H1 (cell line): ENCODE measurements around the gene SLMAP. TPM values are rescaled to one million over a fixed set of nuclear protein-coding genes. Genes with fewer than 3 reads are reported as not detected.

ENCODE experiments used
- CTCF ChIA-PET: fragments of 300-600 bp; sonication (Branson Sonifier 250); formaldehyde crosslinking; loops from one replicate; lab custom pipeline; 2021; ENCODE audit not compliant: partially characterized antibody; lab: Charles Lee
- POLR2A ChIA-PET: fragments of 300-600 bp; sonication (Branson Sonifier 250); formaldehyde crosslinking; loops from one replicate; lab custom pipeline; 2021; ENCODE audit warnings: inconsistent platforms; ENCODE audit not compliant: partially characterized antibody; lab: Charles Lee
- DNase-seq, 2 experiments: peaks; one replicate each; pipeline versions ENCODE4 v3.0.0 to v3.0.0-alpha.2; 2010 to 2022; ENCODE audit warnings: low spot score in 2 of 2, low read depth in 1 of 2, mixed read lengths in 1 of 2
- FAIRE-seq: peaks from 2 replicates; lab custom pipeline; 2011; peaks lifted over from hg19 to GRCh38; lab: Jason Lieb, UNC
- H2AFZ ChIP-seq: 2 replicates; pipeline ENCODE4 v1.8.1; 2012; ENCODE audit warnings: low read length, inconsistent platforms
- H2AK5ac ChIP-seq: 2 replicates; pipeline ENCODE4 v1.6.1; 2013; ENCODE audit warnings: low read depth, low read length
- H2BK120ac ChIP-seq: replicated peaks from 2 replicates; pipeline ENCODE3; 2013; ENCODE audit warnings: low read depth, low read length, inconsistent platforms
- H2BK12ac ChIP-seq: 2 replicates; pipeline ENCODE4 v1.6.1; 2013; ENCODE audit warnings: low read depth, low read length
- H2BK15ac ChIP-seq: 2 replicates; pipeline ENCODE4 v1.6.1; 2013; ENCODE audit warnings: low read length
- H2BK20ac ChIP-seq: 2 replicates; pipeline ENCODE4 v1.6.1; 2013; ENCODE audit warnings: low read length
- H2BK5ac ChIP-seq: 2 replicates; pipeline ENCODE4 v1.6.1; 2013; ENCODE audit warnings: low read depth, low read length
- H3K14ac ChIP-seq: 2 replicates; pipeline ENCODE4 v1.6.1; 2013; ENCODE audit warnings: inconsistent platforms; ENCODE audit not compliant: insufficient read length
- H3K18ac ChIP-seq: 2 replicates; pipeline ENCODE4 v1.6.1; 2013; ENCODE audit warnings: low read length; ENCODE audit errors: extremely low read depth
- H3K23ac ChIP-seq: 2 replicates; pipeline ENCODE4 v1.6.1; 2013; ENCODE audit warnings: inconsistent platforms; ENCODE audit not compliant: insufficient read length
- H3K23me2 ChIP-seq: 2 replicates; pipeline ENCODE4 v1.6.1; 2013; ENCODE audit warnings: low read depth, low read length
- H3K27ac ChIP-seq: 2 replicates; pipeline ENCODE4 v1.6.1; 2011; ENCODE audit warnings: low read depth, low read length, inconsistent platforms
- H3K27me3 ChIP-seq, 4 experiments: replicated peaks in 1 of 4; 1 replicate in 1 of 4; 2 replicates in 3 of 4; pipeline versions ENCODE4 v1.6.1 to v1.8.1; 2011 to 2013; ENCODE audit warnings: low read length in 3 of 4, mild to moderate bottlenecking in 3 of 4, inconsistent platforms in 2 of 4, mixed read lengths in 2 of 4, moderate library complexity in 1 of 4; ENCODE audit not compliant: control insufficient read depth in 3 of 4, insufficient read depth in 3 of 4; ENCODE audit errors: extremely low read depth in 1 of 4
- H3K36me3 ChIP-seq, 4 experiments: 2 replicates each; pipeline versions ENCODE4 v1.6.1 to v1.8.1; 2011 to 2013; ENCODE audit warnings: mild to moderate bottlenecking in 4 of 4, low read length in 3 of 4, moderate library complexity in 2 of 4, control low read depth in 1 of 4, inconsistent platforms in 1 of 4; ENCODE audit not compliant: insufficient read depth in 4 of 4, control insufficient read depth in 2 of 4
- H3K4ac ChIP-seq: replicated peaks from 2 replicates; pipeline ENCODE3; 2013; ENCODE audit warnings: low read length, low read depth, mixed read lengths, inconsistent platforms; ENCODE audit not compliant: insufficient read length
- H3K4me1 ChIP-seq, 4 experiments: replicated peaks in 1 of 4; 1 replicate in 1 of 4; 2 replicates in 3 of 4; pipeline versions ENCODE4 v1.6.1 to v1.8.1; 2011 to 2013; ENCODE audit warnings: low read length in 3 of 4, inconsistent platforms in 2 of 4, mixed read lengths in 1 of 4; ENCODE audit not compliant: insufficient read depth in 4 of 4, control insufficient read depth in 3 of 4
- H3K4me2 ChIP-seq, 2 experiments: 2 replicates each; pipeline versions ENCODE4 v1.6.1 to v1.8.1; 2011 to 2013; ENCODE audit warnings: low read depth in 2 of 2, low read length in 2 of 2, control low read depth in 1 of 2, inconsistent platforms in 1 of 2, mild to moderate bottlenecking in 1 of 2; ENCODE audit not compliant: insufficient read depth in 1 of 2
- H3K4me3 ChIP-seq, 4 experiments: fragments of 200-600, 300-600 bp in 1 of 4; sonication (generic), shearing (Covaris generic), sonication (Bioruptor Twin) in 1 of 4; 2 replicates each; pipeline versions ENCODE4 v1.5.1 to v1.8.1; 2011 to 2016; ENCODE audit warnings: low read length in 4 of 4, low read depth in 3 of 4, control low read depth in 2 of 4, inconsistent platforms in 2 of 4, mild to moderate bottlenecking in 2 of 4, mixed read lengths in 1 of 4, moderate library complexity in 1 of 4; ENCODE audit not compliant: insufficient read depth in 2 of 4; ENCODE audit errors: extremely low read depth in 1 of 4
- H3K56ac ChIP-seq: replicated peaks from 2 replicates; pipeline ENCODE3; 2013; ENCODE audit warnings: low read depth, mild to moderate bottlenecking, mixed read lengths, low read length, inconsistent platforms; ENCODE audit not compliant: insufficient read length
- H3K79me1 ChIP-seq: 2 replicates; pipeline ENCODE4 v1.6.1; 2013; ENCODE audit warnings: low read depth, low read length, control low read depth
- H3K79me2 ChIP-seq, 2 experiments: 2 replicates each; pipeline versions ENCODE4 v1.6.1 to v1.8.1; 2012 to 2013; ENCODE audit warnings: low read length in 2 of 2, mild to moderate bottlenecking in 2 of 2, inconsistent platforms in 1 of 2; ENCODE audit not compliant: insufficient read depth in 2 of 2, control insufficient read depth in 1 of 2
- H3K9ac ChIP-seq, 4 experiments: replicated peaks in 1 of 4; 1 replicate in 1 of 4; 2 replicates in 3 of 4; pipeline versions ENCODE4 v1.6.1 to v1.8.1; 2011 to 2013; ENCODE audit warnings: low read depth in 3 of 4, low read length in 3 of 4, control low read depth in 2 of 4, mild to moderate bottlenecking in 2 of 4, moderate library complexity in 2 of 4, inconsistent platforms in 1 of 4; ENCODE audit errors: extremely low read depth in 1 of 4
- H3K9me3 ChIP-seq, 2 experiments: 2 replicates each; pipeline versions ENCODE4 v1.6.1 to v1.8.1; 2012 to 2013; ENCODE audit warnings: mild to moderate bottlenecking in 2 of 2, moderate library complexity in 2 of 2, control low read depth in 1 of 2, inconsistent platforms in 1 of 2, low read depth in 1 of 2, low read length in 1 of 2, mixed read lengths in 1 of 2; ENCODE audit not compliant: insufficient read depth in 2 of 2
- H4K20me1 ChIP-seq, 2 experiments: replicated peaks in 1 of 2; 2 replicates each; pipeline versions ENCODE3 to v1.8.1; 2011 to 2013; ENCODE audit warnings: inconsistent platforms in 2 of 2, low read length in 2 of 2, mild to moderate bottlenecking in 1 of 2; ENCODE audit not compliant: insufficient read depth in 2 of 2, control insufficient read depth in 1 of 2
- H4K5ac ChIP-seq: 2 replicates; pipeline ENCODE4 v1.6.1; 2013; ENCODE audit warnings: low read length, low read depth, mixed read lengths, inconsistent platforms; ENCODE audit not compliant: insufficient read length
- H4K8ac ChIP-seq: 2 replicates; pipeline ENCODE4 v1.8.0; 2013; ENCODE audit warnings: mild to moderate bottlenecking, moderate library complexity, low read length, inconsistent platforms; ENCODE audit not compliant: insufficient read depth; ENCODE audit errors: extremely low read depth
- H4K91ac ChIP-seq: replicated peaks from 2 replicates; pipeline ENCODE3; 2013; ENCODE audit warnings: low read length, mixed read lengths, inconsistent platforms; ENCODE audit not compliant: insufficient read length
- BCL11A ChIP-seq, 2 experiments: IDR thresholded peaks; one replicate each; pipeline ENCODE4 v1.6.1; 2011; ENCODE audit warnings: low read depth in 2 of 2, low read length in 2 of 2, mild to moderate bottlenecking in 2 of 2
- BRCA1 ChIP-seq: IDR thresholded peaks from 2 replicates; pipeline ENCODE4 v1.6.1; 2012; ENCODE audit warnings: low read depth, low read length, improper control_type of control experiment
- CBX8 ChIP-seq: fragments of 300-800, 300-1000 bp; sonication (generic); IDR thresholded peaks from 2 replicates; pipeline ENCODE4 v1.7.1; 2016; ENCODE audit warnings: low read depth, low read length, borderline replicate concordance
- EP300 ChIP-seq, 2 experiments: IDR thresholded peaks; 1 replicate in 1 of 2; 2 replicates in 1 of 2; pipeline ENCODE4 v1.6.1; 2011 to 2012; ENCODE audit warnings: low read depth in 2 of 2, low read length in 2 of 2, mild to moderate bottlenecking in 2 of 2, borderline replicate concordance in 1 of 2, inconsistent platforms in 1 of 2, moderate library complexity in 1 of 2
- EZH2 ChIP-seq: fragments of 200-600 bp; sonication (generic); IDR thresholded peaks from 2 replicates; pipeline ENCODE4 v1.7.1; 2012; ENCODE audit warnings: low read depth, mild to moderate bottlenecking, moderate library complexity, low read length, inconsistent platforms; ENCODE audit not compliant: severe bottlenecking
- KDM4A ChIP-seq: IDR thresholded peaks from one replicate; pipeline ENCODE4 v1.7.1; 2012; ENCODE audit warnings: low read depth, mild to moderate bottlenecking, moderate library complexity, low read length, inconsistent platforms; ENCODE audit not compliant: severe bottlenecking
- MAFK ChIP-seq: IDR thresholded peaks from 2 replicates; pipeline ENCODE4 v1.6.1; 2012; ENCODE audit warnings: low read depth, mild to moderate bottlenecking, improper control_type of control experiment, low read length
- PHF8 ChIP-seq: fragments of 200-600 bp; sonication (generic); conservative IDR thresholded peaks from 2 replicates; pipeline ENCODE4 v1.7.1; 2012; ENCODE audit warnings: low read depth, mild to moderate bottlenecking, inconsistent platforms, low read length, moderate library complexity
- POU5F1 ChIP-seq: IDR thresholded peaks from 2 replicates; pipeline ENCODE4 v1.6.1; 2011; ENCODE audit warnings: low read depth, mild to moderate bottlenecking, low read length, moderate library complexity
- SIRT6 ChIP-seq: IDR thresholded peaks from one replicate; pipeline ENCODE4 v1.7.1; 2012; ENCODE audit warnings: low read length, inconsistent platforms
- SP4 ChIP-seq: IDR thresholded peaks from 2 replicates; pipeline ENCODE4 v1.6.1; 2012; ENCODE audit warnings: low read length, inconsistent platforms
- TCF12 ChIP-seq: IDR thresholded peaks from 2 replicates; pipeline ENCODE4 v1.6.1; 2011; ENCODE audit warnings: low read depth, mild to moderate bottlenecking, low read length
- WGBS, 2 experiments: shearing (Covaris generic) in 1 of 2; methylation state at CpG; one replicate each; pipeline versions ENCODE4 v1.1.6 to v1.1.7; 2013 to 2015; ENCODE audit warnings: low lambda C conversion rate in 2 of 2, mixed read lengths in 2 of 2, inconsistent platforms in 1 of 2, low coverage in 1 of 2, missing lambda C conversion rate in 1 of 2; ENCODE audit not compliant: insufficient replicate concordance in 2 of 2, insufficient coverage in 1 of 2, insufficient read length in 1 of 2; ENCODE audit errors: extremely low coverage in 1 of 2, missing lambda C conversion rate in 1 of 2; 5-methylcytosine and 5-hydroxymethylcytosine counted together
- polyA plus RNA-seq, 7 experiments: library from polyadenylated mRNA; depleted of rRNA in 3 of 7; stranded (reverse) in 5 of 7; unstranded in 2 of 7; fragments of >200 nt in 5 of 7; fragments of 200-250 nt in 2 of 7; gene quantifications; 1 replicate in 5 of 7; 2 replicates in 1 of 7; 4 replicates in 1 of 7; pipeline versions ENCODE4 v1.2.1 to v1.2.3, GENCODE V29; 2011 to 2013; ENCODE audit warnings: missing spikeins in 2 of 7, mixed read lengths in 2 of 7
- total RNA-seq: library from RNA; stranded (reverse); fragmentation: NEBNext Ultra II Directional; extraction: Animal tissue kit (Norgen Biotek cat#: 25700); gene quantifications from 2 replicates; pipeline ENCODE4 v1.2.1, GENCODE V29; 2021

Gene SLMAP
- total and polyA plus RNA-seq, 2 of the 8 experiments (the other 6 are each of a cell fraction or from before 2014, with no cell fraction given) = 13.6 to 70.4 TPM

DNA sequence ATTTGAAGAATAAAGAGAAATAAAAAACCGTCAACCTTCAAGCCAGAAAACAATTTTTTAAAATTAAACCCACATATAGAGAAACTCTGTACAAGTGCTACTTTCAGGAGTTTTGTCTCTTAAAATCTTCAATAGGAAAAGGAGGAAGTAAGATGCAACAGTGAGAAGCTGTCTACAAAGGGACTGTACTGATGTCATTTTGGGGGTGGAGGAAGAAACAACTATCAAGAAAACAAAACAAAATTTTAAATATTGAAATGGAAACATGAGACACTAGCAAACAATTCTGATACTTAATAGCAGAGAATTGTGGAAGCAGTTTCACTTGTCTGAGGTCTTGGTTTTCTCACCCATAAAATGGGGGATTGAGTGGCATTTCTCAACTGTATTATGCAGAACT, 84.4 kb downstream of the SLMAP start:
- no peak overlapping the region for H3K27ac ChIP-seq
- H3K4ac ChIP-seq = no peak overlapping the region
- no peaks in the 10 kb centered on the region for H3K27me3 ChIP-seq
- no peak overlapping the region for H4K8ac ChIP-seq
- H3K4me3 ChIP-seq = no peak overlapping the region
- H3K4me1 ChIP-seq = no peaks in the 10 kb centered on the region; a peak in 1 of 7 replicates
- no peak overlapping the region for H3K56ac ChIP-seq
- H3K23ac ChIP-seq = no peak overlapping the region
- H4K91ac ChIP-seq = no peak overlapping the region
- H3K9me3 ChIP-seq = no peaks in the 10 kb centered on the region
- CTCF ChIA-PET = interaction anchor here (0.6 to 0.9 kb wide), 2 partner anchors 10 to 16 kb away, joined by 3 to 4 read pairs; no protein-coding TSS in a partner anchor
- H2BK120ac ChIP-seq = no peak overlapping the region
- H3K9ac ChIP-seq = no peak overlapping the region
- no peaks in the 10 kb centered on the region for H4K20me1 ChIP-seq
- no peak overlapping the region for H3K14ac ChIP-seq
- no peak overlapping the region for H2AK5ac ChIP-seq
- no peak overlapping the region for H4K5ac ChIP-seq
- no peak overlapping the region for H2BK20ac ChIP-seq
- no peak overlapping the region for H2BK5ac ChIP-seq
- no peaks in the 10 kb centered on the region for H3K79me1 ChIP-seq
- FAIRE-seq = no peak
- 95% methylated on average over 1 of the region's 1 CpG; no CpG with 5 or more reads in 1 of the 2 experiments for WGBS, 2 experiments
- no peaks in the 10 kb centered on the region for H3K36me3 ChIP-seq
- TF ChIP-seq PHF8 (no peak), BCL11A (IDR thresholded peaks at IDR 0.05; ENCODE audit: low read depth in 2 of 2, low read length in 2 of 2) (no peak), BRCA1 (no peak), MAFK (no peak), KDM4A (no peak), EP300 (IDR thresholded peaks at IDR 0.05; ENCODE audit: borderline replicate concordance in 1 of 2, low read depth in 2 of 2, low read length in 2 of 2) (no peak), SP4 (no peak), EZH2 (no peak), POU5F1 (no peak), SIRT6 (no peak), CBX8 (no peak), TCF12 (no peak)
- TF ChIP-seq, all 59 proteins: peak for 0
- no peaks in the 10 kb centered on the region for H3K23me2 ChIP-seq
- no peak overlapping the region for H2BK12ac ChIP-seq
- DNase-seq = no peak
- H3K18ac ChIP-seq = no peak overlapping the region
- peaks cover 0 to 16% of the 10 kb centered on the region in 2 experiments; a peak in 1 of 4 replicates for H3K79me2 ChIP-seq
- POLR2A ChIA-PET = no interaction called here
- H2BK15ac ChIP-seq = no peak overlapping the region
- no peak overlapping the region for H3K4me2 ChIP-seq
- H2AFZ ChIP-seq = no peak overlapping the region
